GM18909 (cell line): ENCODE results near the gene TPK1.
A peak's percentile ranks its signal among the peaks of the same experiment; 100 is the strongest.

Experiments
- ATAC-seq: cut with Tn5 transposase; IDR thresholded peaks from one replicate; pipeline ENCODE4 v1.9.1; 2021; ENCODE audit warnings: mild to moderate bottlenecking; ENCODE audit not compliant: unreplicated experiment, poor library complexity

The TPK1 gene

GRCh38 chr7:144835652-144836544 lies at the start of gene TPK1:
TPK1 (minus strand) TSS chr7:144836053; CDS start chr7:144835602, 451 bp downstream.
- peak; percentile 88 for ATAC-seq

DNA sequence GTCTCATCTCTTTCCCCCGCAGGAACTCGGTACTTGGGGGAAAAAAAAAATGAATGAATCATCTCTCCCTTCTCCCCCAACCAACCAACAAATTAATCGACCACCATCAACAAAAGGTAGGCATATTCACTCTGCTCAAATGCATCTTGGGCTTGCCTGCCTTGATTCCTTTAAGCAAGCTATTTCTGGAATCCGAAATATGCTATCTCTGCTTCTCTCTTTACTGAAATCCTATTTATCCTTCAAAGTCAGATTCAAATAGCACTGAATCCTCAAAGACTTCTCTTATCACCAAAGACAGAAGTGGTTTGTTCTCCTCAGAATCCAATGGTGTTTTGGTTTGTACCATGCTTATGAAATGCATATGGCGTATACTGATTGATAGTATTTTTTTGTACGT lies 49.6 kb upstream of the TPK1 start:
- ATAC-seq, result no peak

DNA sequence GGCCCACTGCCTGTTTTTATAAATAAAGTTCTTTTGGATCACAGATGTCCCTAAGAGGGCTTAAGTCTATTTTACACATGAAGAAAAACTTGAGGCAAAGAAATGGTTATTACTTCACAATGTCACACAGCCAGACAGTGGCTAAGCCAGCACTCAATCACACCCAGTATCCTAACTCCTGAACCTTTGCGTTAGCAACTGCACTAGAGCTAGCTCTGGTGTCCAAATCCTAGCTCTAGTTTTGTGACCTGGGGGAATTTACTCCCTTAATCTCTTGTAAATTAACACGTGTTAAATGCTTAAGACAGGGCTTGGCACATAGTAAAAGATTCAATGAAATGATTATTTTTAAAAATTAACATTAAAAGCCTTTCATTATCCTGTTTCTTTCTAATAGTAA lies 49.0 kb upstream of the TPK1 start:
- no peak for ATAC-seq

- no peak for ATAC-seq
These were observed 37.5 kb upstream of the TPK1 start for GRCh38 chr7:144873316-144873845.

DNA sequence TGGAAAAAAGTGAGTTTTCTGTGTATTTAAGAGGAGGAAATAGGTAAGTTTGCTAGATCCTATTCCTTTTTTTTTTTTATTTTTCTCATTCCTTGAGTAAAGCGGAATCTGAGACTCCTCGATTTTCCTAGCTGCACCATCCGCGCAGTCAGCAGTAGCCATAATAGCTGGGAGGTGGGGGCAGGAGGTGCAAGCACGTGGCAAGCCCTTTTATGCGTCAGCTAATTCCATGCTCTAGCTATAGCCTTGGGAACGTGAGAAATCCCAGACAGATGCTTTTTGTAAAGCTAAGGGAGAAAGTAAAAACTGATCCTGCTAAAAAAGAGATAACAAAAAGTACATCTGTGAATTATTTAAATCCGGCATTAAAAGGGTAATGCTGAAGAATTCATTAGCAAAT lies 33.2 kb upstream of the TPK1 start:
- ATAC-seq, result no peak

- ATAC-seq, result peak; percentile 67
These were observed 30.3 kb upstream of the TPK1 start for GRCh38 chr7:144866189-144866588.

DNA sequence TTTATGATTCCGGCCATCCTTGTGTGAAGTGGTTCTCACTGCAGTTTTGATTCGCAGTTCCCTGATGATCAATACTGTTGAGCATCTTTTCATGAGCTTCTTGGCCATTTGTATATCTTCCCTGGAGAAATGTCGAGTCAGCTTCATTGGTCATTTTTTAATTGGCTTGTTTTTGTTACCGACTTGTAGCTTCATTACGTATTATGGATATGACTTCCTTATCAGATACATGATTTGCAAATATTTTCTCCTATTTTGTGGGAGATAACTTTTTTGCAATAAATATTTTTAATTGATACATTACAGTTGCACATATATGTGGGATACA lies 27.4 kb upstream of the TPK1 start:
- no peak for ATAC-seq

DNA sequence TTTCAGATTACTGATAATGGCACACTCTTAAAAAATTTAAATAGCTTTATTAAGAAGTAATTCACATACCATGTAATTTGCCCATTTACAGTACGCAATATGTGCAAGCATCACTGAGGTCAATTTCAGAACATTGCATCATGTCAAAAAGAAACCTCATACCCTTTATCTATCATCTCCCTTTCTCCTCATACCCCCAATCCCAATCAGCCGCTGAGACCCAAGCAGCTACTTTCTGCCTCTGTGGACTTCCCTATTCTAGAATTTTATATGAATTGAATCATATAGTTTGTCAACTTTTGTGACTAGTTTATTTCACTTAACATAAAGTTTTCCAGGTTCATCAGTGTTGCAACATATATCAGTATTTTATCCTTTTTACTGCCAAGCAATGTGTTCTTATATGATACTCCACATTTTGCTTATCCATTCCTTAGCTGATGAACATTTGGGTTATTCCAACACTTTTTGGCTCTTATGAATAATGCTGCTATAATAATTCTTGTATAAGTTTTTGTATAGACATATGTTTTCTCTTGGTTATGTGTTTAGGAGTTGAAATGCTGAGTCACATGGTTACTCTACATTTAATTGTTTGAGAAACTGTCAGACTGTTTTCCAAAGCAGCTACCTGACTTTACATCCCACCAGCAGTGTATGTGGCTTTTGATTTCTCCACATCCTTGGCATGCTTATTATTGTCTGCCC lies 26.9 kb upstream of the TPK1 start:
- ATAC-seq, result no peak

GRCh38 chr7:144859739-144860138 lies 23.9 kb upstream of the TPK1 start:
- no peak for ATAC-seq

DNA sequence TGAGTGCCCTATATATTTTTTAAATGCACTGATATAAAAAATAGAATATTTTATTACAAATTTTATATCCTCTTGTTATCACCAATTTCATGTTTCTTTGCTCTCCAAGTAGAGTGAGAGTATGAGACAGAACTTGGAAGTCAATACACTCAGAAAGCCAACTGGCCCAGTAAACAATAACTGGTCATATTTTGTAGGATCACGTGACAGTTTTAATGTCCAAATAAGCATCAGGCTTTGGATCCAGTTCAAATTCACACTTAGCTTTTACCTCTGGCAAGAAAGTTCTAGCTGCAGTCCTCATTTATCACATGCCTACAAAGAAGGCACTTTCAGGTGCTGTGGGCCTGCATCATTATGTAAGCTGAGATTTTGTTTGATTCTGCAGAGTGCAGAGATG lies 21.6 kb upstream of the TPK1 start:
- no peak for ATAC-seq

DNA sequence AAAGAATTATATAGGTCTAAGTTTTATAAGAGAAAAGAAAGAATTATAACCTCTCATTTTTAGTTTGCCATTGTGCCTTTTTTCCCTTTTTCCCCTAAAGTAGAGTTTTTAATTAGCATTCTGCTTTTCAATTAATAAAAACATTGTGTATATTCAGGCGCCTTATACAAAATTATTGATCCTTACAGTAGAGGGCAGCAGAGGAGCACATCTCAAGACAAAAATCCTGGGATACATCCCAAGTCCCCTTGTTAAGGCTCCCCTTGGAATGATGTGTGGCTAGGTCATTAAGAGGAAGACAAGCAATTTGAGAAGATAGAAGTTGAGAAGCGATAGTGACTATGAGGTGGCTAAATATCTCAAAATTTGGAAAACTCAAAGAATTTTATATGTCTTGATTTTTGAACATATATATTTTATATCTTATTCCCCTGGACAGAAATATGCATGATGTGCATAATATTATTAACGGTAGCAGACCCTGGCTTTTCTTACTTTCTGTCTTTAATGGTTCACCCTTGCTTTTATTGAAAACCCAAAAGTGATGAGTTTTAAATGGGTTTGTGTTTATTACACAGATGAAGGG lies 19.1 kb upstream of the TPK1 start:
- ATAC-seq, result no peak

GRCh38 chr7:144853542-144853941 lies 17.7 kb upstream of the TPK1 start:
- no peak for ATAC-seq

DNA sequence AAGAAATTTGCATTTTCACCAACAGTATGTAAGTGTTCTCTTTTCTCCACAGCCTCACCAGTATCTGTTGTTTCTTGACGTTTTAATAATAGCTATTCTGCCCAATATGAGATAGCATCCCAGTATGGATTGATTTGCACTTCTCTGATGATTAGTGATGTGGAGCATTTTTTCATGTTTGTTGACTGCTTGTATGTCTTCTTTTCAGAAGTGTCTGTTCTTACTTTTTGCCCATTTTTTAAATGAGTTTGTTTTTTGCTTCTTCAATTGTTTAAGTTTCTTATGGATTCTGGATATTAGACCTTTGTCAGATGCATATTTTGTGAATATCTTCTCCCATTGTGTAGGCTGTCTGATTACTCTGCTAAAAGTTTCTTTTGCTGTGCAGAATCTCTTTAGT lies 12.2 kb upstream of the TPK1 start:
- ATAC-seq, result no peak

- peak; percentile 92 for ATAC-seq
These were observed 6.6 kb upstream of the TPK1 start for GRCh38 chr7:144842377-144842851.

DNA sequence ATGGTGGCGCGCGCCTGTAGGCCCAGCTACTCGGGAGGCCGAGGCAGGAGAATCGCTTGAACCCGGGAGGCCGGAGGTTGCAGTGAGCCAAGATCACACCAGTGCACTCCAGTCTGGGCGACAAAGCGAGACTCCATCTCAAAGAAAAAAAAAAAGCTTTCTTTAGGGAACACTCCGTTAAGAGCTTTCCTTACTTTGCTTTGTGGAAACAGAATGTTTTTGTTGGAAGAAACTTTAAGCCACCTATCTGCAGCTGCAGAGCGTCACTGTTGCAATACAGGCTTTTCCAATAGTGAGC lies 641 bp upstream of the TPK1 start:
- ATAC-seq, result no peak

DNA sequence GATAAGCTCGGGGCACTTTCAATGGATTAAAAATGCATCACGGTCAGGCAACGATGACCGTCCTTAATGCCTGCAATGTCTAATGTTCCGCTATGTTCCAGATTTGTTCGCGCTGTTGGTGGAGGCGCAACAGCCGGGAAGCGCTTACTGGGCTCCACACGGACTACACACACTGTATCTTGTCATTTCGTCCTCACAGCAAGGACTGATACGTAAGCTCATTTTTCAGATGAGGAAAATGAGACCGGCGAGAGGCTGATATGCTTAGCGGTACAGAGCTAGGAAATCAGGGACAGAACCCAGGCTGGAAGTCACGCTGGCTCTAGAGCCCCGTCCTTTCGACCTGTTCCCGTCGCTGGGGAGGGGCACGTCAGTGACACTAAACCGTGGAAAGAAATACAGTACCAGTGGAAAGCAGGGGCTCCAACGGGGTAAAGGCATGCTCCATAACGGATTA lies 670 bp downstream of the TPK1 start:
- peak; percentile 44 for ATAC-seq

- ATAC-seq, result peak; percentile 33
These were observed 1.2 kb downstream of the TPK1 start for GRCh38 chr7:144834641-144835144.

GRCh38 chr7:144830811-144831210 lies 5.0 kb downstream of the TPK1 start:
- ATAC-seq, result no peak

GRCh38 chr7:144830024-144830785 lies 5.6 kb downstream of the TPK1 start:
- no peak for ATAC-seq

GRCh38 chr7:144827621-144828020 lies 8.2 kb downstream of the TPK1 start:
- ATAC-seq, result no peak
